Left cardiac atrium (tissue), 4 donors: ENCODE data around the gene PLVAP. TPM values are rescaled to one million over a fixed set of nuclear protein-coding genes. Genes with fewer than 3 reads are reported as not detected.

Experiments used
- ATAC-seq, 2 donors: fragments of 200-7000 bp; cut with Tn5 transposase; one replicate each; pipeline ENCODE4 v1.9.1; 2020; ENCODE audit warnings: mild to moderate bottlenecking in 2 of 2, moderate library complexity in 2 of 2
- DNase-seq: peaks from one replicate; pipeline ENCODE4 v3.0.0-alpha.2; 2020
- intact Hi-C, 2 donors: fragments of 100-400 bp; cut with DNase I; formaldehyde crosslinking; loops; one replicate each; pipeline versions ENCODE4 v1.14.1 to v1.15.1; 2022 to 2023
- long read RNA-seq: library from polyadenylated mRNA; unstranded; transcript quantifications from one replicate; pipeline ENCODE4 v2.0.0, GENCODE V29; 2021
- total RNA-seq, 2 donors: library from RNA; stranded (reverse); fragmentation: NEBNext Ultra II Directional; extraction: Animal tissue kit (Norgen Biotek cat#: 25700); gene quantifications; one replicate each; pipeline ENCODE4 v1.2.1, GENCODE V29; 2021
- donor health status: DM: no; HTN: yes; CAD: no.
- donor health status: DM: no; HTN: yes; CAD: no; lungs with severe emphysema.
- donor health status: DM: yes; HTN: yes; CAD: no.
- donor health status: Dilated cardiomyopathy.

PLVAP gene
- total RNA-seq: 100 to 1,000 TPM; 102 to 137 TPM
- long read RNA-seq, transcript PLVAP-201 (6 exons, 2,305 nt): major isoform, 73 of 82 reads
- long read RNA-seq, partial matches to known transcripts: 6 of 82 reads
- long read RNA-seq, other reads (novel, unspliced or antisense): 3 of 82 reads

GRCh38 chr19:17376935-17377600, at the start of gene PLVAP:
PLVAP (minus strand) TSS chr19:17377342; CDS start chr19:17377288, 54 bp downstream.
- DNase-seq (peak; percentile 86), ATAC-seq (peak; percentile 78 to 87)
- intact Hi-C loops: no loop called here

GRCh38 chr19:17424743-17425365, 47.7 kb upstream of the PLVAP start:
- DNase-seq: peak; percentile 42
- intact Hi-C loops: no loop called here
- peak; percentile 43 to 62 for ATAC-seq

GRCh38 chr19:17423429-17424208, 46.5 kb upstream of the PLVAP start:
- DNase-seq (no peak), ATAC-seq (no peak)
- intact Hi-C loops: no loop called here

DNA sequence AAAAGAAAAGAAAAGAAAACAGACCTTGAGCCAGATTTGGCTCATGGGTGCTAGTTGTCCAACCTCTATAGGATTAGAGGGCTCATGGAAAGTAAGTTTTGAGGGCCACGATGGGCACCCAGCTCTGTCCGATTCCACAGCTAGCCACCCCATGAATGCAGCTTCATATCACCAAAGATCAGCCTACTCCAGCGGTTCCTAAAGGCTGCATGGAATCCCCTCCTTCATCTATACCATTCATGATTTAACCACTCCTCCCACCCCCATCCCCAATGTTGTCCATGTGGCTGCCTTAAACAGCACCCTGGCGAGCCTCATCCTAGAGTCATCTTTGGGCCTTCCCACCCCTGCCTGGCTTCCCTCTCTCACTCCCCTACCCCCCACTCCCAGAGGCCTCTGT, 44.8 kb upstream of the PLVAP start:
- intact Hi-C loops: no loop called here
- ATAC-seq (no peak), DNase-seq (no peak)

- DNase-seq (peak; percentile 53), ATAC-seq (peak; percentile 10 to 56)
- intact Hi-C loops: no loop called here
These were observed 43.4 kb upstream of the PLVAP start for GRCh38 chr19:17420475-17420924.

GRCh38 chr19:17419621-17420474, 42.7 kb upstream of the PLVAP start, which contains the start of gene MVB12A:
MVB12A (plus strand) TSS chr19:17420047; CDS start chr19:17420136, 89 bp downstream.
- intact Hi-C loops: no loop called here
- ATAC-seq: peak; percentile 98
- peak; percentile 99 for DNase-seq

- ATAC-seq: no peak
- intact Hi-C loops: no loop called here
- DNase-seq: no peak
These were observed 42.0 kb upstream of the PLVAP start for GRCh38 chr19:17419154-17419620.

DNA sequence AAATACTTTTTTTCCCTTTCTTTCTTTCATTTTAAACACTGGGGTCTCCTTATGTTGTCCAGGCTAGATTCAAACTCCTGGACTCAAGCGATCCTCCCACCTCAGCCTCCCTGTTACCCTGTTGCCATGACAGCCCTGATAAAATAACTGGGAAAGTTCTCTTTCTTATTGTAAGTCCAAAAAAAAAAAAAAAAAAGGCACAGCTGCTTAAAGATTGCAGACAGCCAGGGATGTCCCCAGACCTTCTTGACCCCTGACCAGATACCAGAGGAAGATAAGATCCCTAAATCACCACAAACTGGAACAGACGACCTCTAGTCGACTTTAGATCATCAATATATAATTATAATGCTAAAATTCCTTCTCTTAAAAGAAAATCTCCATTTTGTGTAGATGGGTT, 41.6 kb upstream of the PLVAP start:
- intact Hi-C loops: no loop called here
- DNase-seq (no peak), ATAC-seq (no peak)

- intact Hi-C loops: no loop called here
- no peak for ATAC-seq
- no peak for DNase-seq
These were observed 38.0 kb upstream of the PLVAP start for GRCh38 chr19:17415121-17415520.

DNA sequence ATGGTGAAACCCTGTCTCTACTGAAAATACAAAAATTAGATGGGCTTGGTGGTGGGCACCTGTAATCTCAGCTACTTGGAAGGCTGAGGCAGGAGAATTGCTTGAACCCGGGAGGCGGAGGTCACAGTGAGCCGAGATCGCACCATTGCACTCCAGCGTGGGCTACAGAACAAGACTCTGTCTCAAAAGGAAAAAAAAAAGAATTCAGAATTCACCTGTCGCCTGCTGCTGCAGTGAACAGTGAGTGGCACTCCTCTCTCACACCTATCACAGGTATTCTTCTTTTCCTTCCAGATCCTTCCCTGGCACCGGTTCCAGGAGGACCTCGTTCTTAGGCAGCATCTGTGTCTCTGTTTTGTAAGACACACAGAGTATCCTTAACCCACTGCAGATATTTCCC, 37.0 kb upstream of the PLVAP start:
- no peak for ATAC-seq

DNA sequence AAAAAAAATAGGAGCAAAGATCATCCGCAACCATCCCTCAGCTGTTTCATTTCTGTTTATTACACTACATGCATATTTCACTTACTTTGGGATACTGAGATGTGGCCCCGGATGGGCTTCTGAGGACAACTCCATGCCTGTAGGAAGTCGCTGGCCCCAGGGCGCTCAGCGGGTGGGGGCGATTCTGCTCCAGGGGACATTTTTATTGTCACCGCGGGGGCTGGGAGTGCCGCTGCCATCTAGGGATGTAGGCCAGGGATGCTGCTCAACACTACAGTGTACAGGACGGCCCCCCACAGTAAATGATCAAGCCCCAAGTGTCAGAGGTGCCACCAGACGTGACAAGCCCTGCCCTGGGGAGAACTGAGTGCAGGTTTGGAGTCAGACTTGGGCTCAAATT, 34.7 kb upstream of the PLVAP start:
- intact Hi-C loops: no loop called here
- DNase-seq: no peak
- ATAC-seq: no peak

More for the DNA sequence above, 37.0 kb upstream of the PLVAP start:
- intact Hi-C loops: no loop called here
- no peak for DNase-seq

DNA sequence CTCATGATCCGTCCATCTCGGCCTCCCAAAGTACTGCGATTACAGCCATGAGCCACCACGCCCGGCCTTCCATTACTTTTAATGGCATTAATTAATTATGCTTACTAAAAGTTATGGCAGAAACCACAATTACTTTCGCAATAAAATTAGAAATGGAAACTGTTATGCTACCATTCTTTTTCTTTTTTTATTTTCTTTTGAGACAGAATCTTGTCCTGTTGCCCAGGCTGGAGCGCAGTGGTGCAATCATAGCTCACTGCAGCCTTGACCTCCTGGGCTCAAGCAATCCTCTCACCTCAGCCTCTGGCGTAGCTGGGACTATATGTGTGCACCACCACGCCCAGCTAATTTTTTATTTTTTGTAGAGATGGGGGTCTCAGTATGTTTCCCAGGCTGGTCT, 32.8 kb upstream of the PLVAP start:
- intact Hi-C loops: no loop called here
- DNase-seq (no peak), ATAC-seq (no peak)

DNA sequence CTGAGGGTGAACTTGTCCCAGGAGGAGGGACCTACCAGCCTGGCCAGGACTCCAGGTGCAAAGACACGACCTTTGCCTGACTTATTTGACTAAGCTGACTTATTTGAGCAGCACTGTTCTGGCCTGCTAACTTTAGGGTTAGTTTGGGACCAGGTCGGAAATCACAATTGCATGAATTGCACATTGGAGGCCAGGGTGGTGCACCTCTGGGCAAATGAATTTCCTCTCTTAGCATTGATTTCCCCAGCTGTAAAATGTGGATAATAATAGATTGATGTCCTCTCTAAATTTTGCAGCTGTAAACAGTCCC, 29.7 kb upstream of the PLVAP start:
- ATAC-seq: no peak
- no peak for DNase-seq
- intact Hi-C loops: no loop called here

DNA sequence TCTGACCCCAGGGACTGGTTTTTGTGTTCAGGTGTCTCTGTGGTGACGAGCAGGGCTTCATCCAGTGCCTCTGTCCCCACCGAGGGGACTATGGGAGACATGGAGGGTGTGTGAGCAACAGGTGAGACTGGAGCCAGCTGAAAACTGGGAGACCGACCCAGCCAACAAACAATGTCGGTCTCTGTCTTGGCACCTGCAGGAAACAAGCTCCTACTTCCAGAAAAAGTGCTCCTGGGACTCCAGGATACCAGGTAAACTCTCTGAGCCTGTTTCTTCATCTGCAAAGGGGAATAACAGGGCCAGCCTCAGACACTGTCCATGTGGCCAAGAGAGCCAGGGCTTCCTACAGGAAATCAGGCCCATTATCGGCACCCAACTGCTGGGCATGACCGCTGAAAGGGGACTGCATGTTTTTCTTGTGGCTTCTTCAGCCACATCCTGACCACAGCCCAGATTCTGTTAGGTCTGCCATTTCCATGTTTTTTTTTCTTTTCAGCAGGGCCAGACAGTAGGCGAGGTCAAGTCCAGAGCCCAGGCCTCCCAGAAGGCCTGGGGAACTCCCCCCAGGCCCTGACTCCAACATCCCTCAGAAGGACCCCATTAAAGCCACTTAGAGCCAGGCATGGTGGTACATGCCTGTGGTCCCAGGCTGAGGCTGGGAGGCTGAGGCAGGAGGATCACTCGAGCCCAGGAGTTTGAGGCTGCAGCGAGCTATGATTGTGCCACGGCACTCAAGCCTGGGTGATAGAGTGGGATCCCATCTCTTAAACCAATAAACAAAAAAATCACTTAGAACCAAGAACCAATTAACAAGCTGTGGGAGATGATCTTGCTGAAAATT, 29.1 kb upstream of the PLVAP start:
- ATAC-seq (peak in 1 of 2 donors; percentile 20), DNase-seq (no peak)
- intact Hi-C loops: no loop called here

- peak; percentile 81 for DNase-seq
These were observed 28.3 kb upstream of the PLVAP start, which contains the start of gene BST2 for GRCh38 chr19:17405250-17406045. BST2 (minus strand) TSS chr19:17405630; CDS start chr19:17405575, 55 bp downstream.

GRCh38 chr19:17404621-17405249, 27.6 kb upstream of the PLVAP start:
- ATAC-seq (no peak), DNase-seq (no peak)
- intact Hi-C loops: no loop called here

More at GRCh38 chr19:17405250-17406045, 28.3 kb upstream of the PLVAP start, which contains the start of gene BST2:
- intact Hi-C loops: no loop called here
- peak; percentile 92 to 93 for ATAC-seq

GRCh38 chr19:17404015-17404414, 26.9 kb upstream of the PLVAP start:
- intact Hi-C loops: no loop called here
- ATAC-seq: no peak
- no peak for DNase-seq
